ENCODE data around the gene MGAT4A.

MGAT4A gene

GRCh38 chr2:98577313-98577712, 153.6 kb downstream of the MGAT4A start:
- Mint-ChIP-seq H3K4me1 (no peaks in the 10 kb centered on the region), H3K4me3 (no peak overlapping the region), H3K9me3 (no peaks in the 10 kb centered on the region), H3K27ac (no peak overlapping the region), H3K36me3 (peaks cover 69% of the 10 kb centered on the region), H3K27me3 (no peaks in the 10 kb centered on the region)
- peak; percentile 8 for DNase-seq
- CTCF ChIA-PET: interaction anchor here (2.3 kb wide), 1 partner anchor 21 kb away, joined by 5 read pairs; no protein-coding TSS in a partner anchor

DNA sequence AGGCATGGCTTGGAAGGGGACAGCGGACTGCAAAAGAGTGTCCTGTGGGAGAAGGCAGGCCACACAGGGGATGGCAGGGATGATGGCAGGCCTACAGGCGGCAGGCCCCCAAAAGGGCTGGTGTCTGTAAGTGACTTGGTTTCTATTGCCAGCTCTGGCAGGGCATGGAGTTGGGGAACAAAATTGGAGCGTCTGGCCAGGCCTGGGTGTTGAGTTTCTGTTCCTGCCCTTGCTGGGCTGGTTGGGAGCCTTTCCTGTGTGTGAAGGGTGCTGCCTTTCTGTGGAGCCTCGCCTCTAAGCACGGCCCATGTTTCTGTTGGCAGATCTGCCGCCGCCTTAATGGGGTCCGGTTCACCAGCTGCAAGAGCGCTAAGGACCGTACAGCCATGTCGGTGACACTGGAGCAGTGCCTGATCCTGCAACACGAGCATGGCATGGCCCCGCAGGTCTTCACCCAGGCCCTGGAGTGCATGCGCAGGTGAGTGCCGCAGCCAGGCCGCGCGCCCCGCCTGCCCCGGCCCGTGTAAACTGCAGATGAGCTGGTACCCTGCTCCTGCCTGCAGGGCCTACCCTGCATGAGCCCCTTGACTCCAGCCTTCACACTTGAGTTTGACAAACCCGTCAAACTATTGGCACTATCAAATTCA, 154.1 kb downstream of the MGAT4A start:
- Mint-ChIP-seq H3K27ac (no peak overlapping the region), H3K9me3 (no peaks in the 10 kb centered on the region), H3K27me3 (no peaks in the 10 kb centered on the region), H3K4me3 (no peak overlapping the region), H3K4me1 (no peaks in the 10 kb centered on the region), H3K36me3 (peaks cover 67% of the 10 kb centered on the region)
- peak; percentile 11 for DNase-seq
- CTCF ChIA-PET: no interaction called here

GRCh38 chr2:98573426-98573825, 157.5 kb downstream of the MGAT4A start:
- Mint-ChIP-seq H3K4me3 (no peak overlapping the region), H3K36me3 (peaks cover 77% of the 10 kb centered on the region), H3K9me3 (no peaks in the 10 kb centered on the region), H3K27ac (no peak overlapping the region), H3K27me3 (no peaks in the 10 kb centered on the region), H3K4me1 (no peaks in the 10 kb centered on the region)
- CTCF ChIA-PET: no interaction called here
- DNase-seq: peak; percentile 10

DNA sequence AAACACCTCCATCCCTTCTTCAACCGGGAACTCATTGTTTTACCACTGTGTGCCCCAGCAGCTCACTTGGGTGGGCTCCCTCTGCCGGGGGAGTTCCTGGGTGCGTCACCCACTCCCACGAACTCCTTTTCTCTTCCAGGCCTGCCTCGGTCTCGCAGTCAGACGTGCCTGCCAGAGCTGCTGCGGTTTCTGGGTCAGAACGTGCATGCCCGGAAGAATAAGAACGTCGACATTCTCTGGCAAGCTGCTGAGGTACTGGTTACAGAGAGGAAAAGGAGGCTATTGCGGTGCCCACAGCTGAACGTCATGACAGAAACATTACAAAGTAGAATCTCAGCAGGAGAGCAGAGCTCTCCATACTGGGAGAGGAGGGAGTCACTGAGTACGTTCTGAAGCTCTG, 158.3 kb downstream of the MGAT4A start:
- H3K36me3 Mint-ChIP-seq: peaks cover 76% of the 10 kb centered on the region
- no peaks in the 10 kb centered on the region for H3K4me1 Mint-ChIP-seq
- H3K9me3 Mint-ChIP-seq: no peaks in the 10 kb centered on the region
- H3K27me3 Mint-ChIP-seq: no peaks in the 10 kb centered on the region
- H3K27ac Mint-ChIP-seq: no peak overlapping the region
- CTCF ChIA-PET: no interaction called here
- DNase-seq: peak; percentile 8
- no peak overlapping the region for H3K4me3 Mint-ChIP-seq

GRCh38 chr2:98572211-98572610, 158.7 kb downstream of the MGAT4A start:
- H3K27me3 Mint-ChIP-seq: no peaks in the 10 kb centered on the region
- no peak overlapping the region for H3K27ac Mint-ChIP-seq
- DNase-seq: peak; percentile 16
- CTCF ChIA-PET: no interaction called here
- peaks cover 75% of the 10 kb centered on the region for H3K36me3 Mint-ChIP-seq
- H3K4me1 Mint-ChIP-seq: no peaks in the 10 kb centered on the region
- H3K9me3 Mint-ChIP-seq: no peaks in the 10 kb centered on the region
- H3K4me3 Mint-ChIP-seq: no peak overlapping the region

- no peaks in the 10 kb centered on the region for H3K27me3 Mint-ChIP-seq
- peak; percentile 19 for DNase-seq
- H3K36me3 Mint-ChIP-seq: peaks cover 78% of the 10 kb centered on the region
- no peaks in the 10 kb centered on the region for H3K9me3 Mint-ChIP-seq
- CTCF ChIA-PET: no interaction called here
- H3K27ac Mint-ChIP-seq: no peak overlapping the region
- H3K4me3 Mint-ChIP-seq: no peak overlapping the region
- H3K4me1 Mint-ChIP-seq: no peaks in the 10 kb centered on the region
Observed at GRCh38 chr2:98571796-98572195, 159.1 kb downstream of the MGAT4A start.

- Mint-ChIP-seq H3K36me3 (peaks cover 79% of the 10 kb centered on the region), H3K27me3 (no peaks in the 10 kb centered on the region), H3K27ac (no peak overlapping the region), H3K4me1 (no peaks in the 10 kb centered on the region), H3K4me3 (no peak overlapping the region), H3K9me3 (no peaks in the 10 kb centered on the region)
- no peak for DNase-seq
- CTCF ChIA-PET: interaction anchor here (3.7 kb wide), 1 partner anchor 12 kb away, joined by 24 read pairs; no protein-coding TSS in a partner anchor
Observed at GRCh38 chr2:98571121-98571701, 159.7 kb downstream of the MGAT4A start.

DNA sequence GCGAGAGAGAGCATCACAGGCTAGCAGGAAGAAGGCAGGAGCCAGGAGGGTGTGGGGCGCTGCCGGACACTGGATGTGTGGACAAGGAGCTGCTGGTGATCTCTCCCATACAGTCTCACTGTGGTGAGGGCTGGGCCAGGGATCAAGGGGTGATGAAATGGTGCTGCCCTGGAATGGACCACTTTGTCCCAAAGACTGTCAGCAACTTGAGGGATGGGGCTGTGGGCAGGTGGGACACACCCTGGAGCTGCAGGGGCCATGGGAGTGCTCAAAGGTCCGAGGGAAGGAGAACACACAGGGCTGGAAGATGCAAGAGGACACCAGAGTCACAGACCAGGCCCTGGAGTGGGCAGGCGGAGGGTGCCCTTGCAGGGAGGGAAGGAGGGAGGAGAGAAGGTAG, 160.6 kb downstream of the MGAT4A start:
- peaks cover 79% of the 10 kb centered on the region for H3K36me3 Mint-ChIP-seq
- no peak for DNase-seq
- CTCF ChIA-PET: interaction anchor here (1.9 to 3.7 kb wide), 3 partner anchors 11 to 157 kb away, joined by 4 to 24 read pairs (median 9); no protein-coding TSS in a partner anchor
- no peaks in the 10 kb centered on the region for H3K9me3 Mint-ChIP-seq
- H3K4me3 Mint-ChIP-seq: no peak overlapping the region
- H3K27ac Mint-ChIP-seq: peak overlapping the region; percentile 62
- no peaks in the 10 kb centered on the region for H3K4me1 Mint-ChIP-seq
- no peaks in the 10 kb centered on the region for H3K27me3 Mint-ChIP-seq

GRCh38 chr2:98569915-98570314, 161.0 kb downstream of the MGAT4A start:
- CTCF ChIA-PET: interaction anchor here (1.3 to 3.7 kb wide), 5 partner anchors 11 to 268 kb away, joined by 4 to 24 read pairs (median 9); no protein-coding TSS in a partner anchor
- H3K36me3 Mint-ChIP-seq: peaks cover 78% of the 10 kb centered on the region
- no peak for DNase-seq
- no peak overlapping the region for H3K27ac Mint-ChIP-seq
- H3K27me3 Mint-ChIP-seq: no peaks in the 10 kb centered on the region
- H3K4me1 Mint-ChIP-seq: no peaks in the 10 kb centered on the region
- no peak overlapping the region for H3K4me3 Mint-ChIP-seq
- H3K9me3 Mint-ChIP-seq: no peaks in the 10 kb centered on the region

GRCh38 chr2:98569197-98569793, 161.6 kb downstream of the MGAT4A start:
- H3K4me3 Mint-ChIP-seq: no peak overlapping the region
- peaks cover 75% of the 10 kb centered on the region for H3K36me3 Mint-ChIP-seq
- CTCF ChIA-PET: interaction anchor here (0.5 to 3.7 kb wide), 22 partner anchors 10 to 632 kb away, joined by 3 to 24 read pairs (median 3); no protein-coding TSS in a partner anchor
- no peaks in the 10 kb centered on the region for H3K9me3 Mint-ChIP-seq
- H3K4me1 Mint-ChIP-seq: no peaks in the 10 kb centered on the region
- peak; percentile 78 for DNase-seq
- peak overlapping the region; percentile 16 for H3K27ac Mint-ChIP-seq
- no peaks in the 10 kb centered on the region for H3K27me3 Mint-ChIP-seq

Measured in activated naive CD4-positive, alpha-beta T cell treated with anti-CD3 and anti-CD28 coated beads, Interleukin-2, amount 10 ng/mL, durations not matched to agents 7 days and 5 days (primary cell).